NT2/D1 (cell line): ENCODE data around the gene SNRNP200.

ENCODE experiments used
- DNase-seq: peaks from one replicate; pipeline ENCODE4 v3.0.0-alpha.2; 2011; ENCODE audit warnings: low read depth, low spot score
- H3K27me3 ChIP-seq: 2 replicates; pipeline ENCODE4 v1.6.0; 2011; ENCODE audit warnings: mild to moderate bottlenecking; ENCODE audit not compliant: insufficient read length, insufficient read depth
- H3K36me3 ChIP-seq: 2 replicates; pipeline ENCODE4 v1.6.1; 2011; ENCODE audit warnings: mild to moderate bottlenecking, low read length, mixed read lengths; ENCODE audit not compliant: insufficient read depth, insufficient read length
- H3K4me1 ChIP-seq: 2 replicates; pipeline ENCODE4 v1.5.1; 2011; ENCODE audit not compliant: insufficient read depth, insufficient read length
- H3K4me3 ChIP-seq: 2 replicates; pipeline ENCODE4 v1.5.1; 2011; ENCODE audit warnings: low read depth; ENCODE audit not compliant: insufficient read length
- H3K9ac ChIP-seq: 2 replicates; pipeline ENCODE4 v1.6.0; 2011; ENCODE audit warnings: low read depth; ENCODE audit not compliant: insufficient read length
- H3K9me3 ChIP-seq: 2 replicates; pipeline ENCODE4 v1.5.1; 2011; ENCODE audit warnings: mild to moderate bottlenecking, low read length; ENCODE audit not compliant: insufficient read depth
- SUZ12 ChIP-seq: IDR thresholded peaks from 2 replicates; pipeline ENCODE4 v1.6.1; 2011; ENCODE audit not compliant: insufficient read length, insufficient read depth; ENCODE audit errors: extremely low read depth
- YY1 ChIP-seq: IDR thresholded peaks from 2 replicates; pipeline ENCODE4 v1.6.1; 2011; ENCODE audit not compliant: insufficient read length, insufficient read depth
- ZNF274 ChIP-seq: IDR thresholded peaks from 2 replicates; pipeline ENCODE4 v1.6.1; 2011; ENCODE audit warnings: mild to moderate bottlenecking, low read depth, low read length

SNRNP200 gene

GRCh38 chr2:96247896-96248295 is 57.5 kb downstream of the SNRNP200 start:
- Histone ChIP-seq H3K4me1 (peaks cover 8% of the 10 kb centered on the region), H3K4me3 (no peak overlapping the region), H3K36me3 (peaks cover 20% of the 10 kb centered on the region), H3K9ac (no peak overlapping the region), H3K9me3 (no peaks in the 10 kb centered on the region), H3K27me3 (no peaks in the 10 kb centered on the region)
- TF ChIP-seq YY1: no peak
- no peak for TF ChIP-seq SUZ12
- TF ChIP-seq ZNF274: no peak
- DNase-seq: no peak

GRCh38 chr2:96247009-96247408 is 58.3 kb downstream of the SNRNP200 start:
- DNase-seq: no peak
- Histone ChIP-seq H3K9me3 (no peaks in the 10 kb centered on the region), H3K9ac (no peak overlapping the region), H3K27me3 (no peaks in the 10 kb centered on the region), H3K4me3 (no peak overlapping the region), H3K36me3 (peaks cover 12% of the 10 kb centered on the region), H3K4me1 (peaks cover 4% of the 10 kb centered on the region)
- TF ChIP-seq YY1 (no peak), ZNF274 (no peak), SUZ12 (no peak)

- Histone ChIP-seq H3K36me3 (peaks cover 4% of the 10 kb centered on the region), H3K4me3 (no peak overlapping the region), H3K4me1 (peaks cover 4% of the 10 kb centered on the region), H3K27me3 (no peaks in the 10 kb centered on the region), H3K9ac (no peak overlapping the region), H3K9me3 (no peaks in the 10 kb centered on the region)
- DNase-seq: no peak
- no peak for TF ChIP-seq SUZ12
- TF ChIP-seq YY1: no peak
- TF ChIP-seq ZNF274: no peak
Observed at GRCh38 chr2:96245609-96246390, 59.5 kb downstream of the SNRNP200 start.

GRCh38 chr2:96243843-96244242 is 61.5 kb downstream of the SNRNP200 start:
- H3K9me3 ChIP-seq: no peaks in the 10 kb centered on the region
- H3K4me1 ChIP-seq: peaks cover 9% of the 10 kb centered on the region
- H3K36me3 ChIP-seq: no peaks in the 10 kb centered on the region
- TF ChIP-seq YY1 (no peak), SUZ12 (no peak), ZNF274 (no peak)
- DNase-seq: no peak
- H3K27me3 ChIP-seq: no peaks in the 10 kb centered on the region
- no peak overlapping the region for H3K4me3 ChIP-seq
- no peak overlapping the region for H3K9ac ChIP-seq

GRCh38 chr2:96241900-96242611 is 63.3 kb downstream of the SNRNP200 start:
- no peaks in the 10 kb centered on the region for H3K36me3 ChIP-seq
- H3K4me1 ChIP-seq: peaks cover 9% of the 10 kb centered on the region
- H3K9ac ChIP-seq: no peak overlapping the region
- no peak overlapping the region for H3K4me3 ChIP-seq
- no peak for TF ChIP-seq YY1
- no peak for TF ChIP-seq ZNF274
- TF ChIP-seq SUZ12: no peak
- H3K9me3 ChIP-seq: no peaks in the 10 kb centered on the region
- H3K27me3 ChIP-seq: no peaks in the 10 kb centered on the region
- no peak for DNase-seq

- H3K4me1 ChIP-seq: peaks cover 9% of the 10 kb centered on the region
- no peak overlapping the region for H3K9ac ChIP-seq
- TF ChIP-seq SUZ12 (no peak), ZNF274 (no peak), YY1 (no peak)
- H3K36me3 ChIP-seq: no peaks in the 10 kb centered on the region
- no peaks in the 10 kb centered on the region for H3K27me3 ChIP-seq
- DNase-seq: no peak
- H3K4me3 ChIP-seq: no peak overlapping the region
- H3K9me3 ChIP-seq: no peaks in the 10 kb centered on the region
Observed at GRCh38 chr2:96241227-96241626, 64.1 kb downstream of the SNRNP200 start.

- no peak for DNase-seq
- Histone ChIP-seq H3K4me3 (no peak overlapping the region), H3K4me1 (peaks cover 9% of the 10 kb centered on the region), H3K9ac (no peak overlapping the region), H3K36me3 (no peaks in the 10 kb centered on the region), H3K27me3 (no peaks in the 10 kb centered on the region), H3K9me3 (no peaks in the 10 kb centered on the region)
- TF ChIP-seq YY1 (no peak), ZNF274 (no peak)
Observed at GRCh38 chr2:96240341-96241038, 64.9 kb downstream of the SNRNP200 start.
